Tibial nerve (tissue), 4 donors: ENCODE measurements around the gene CLEC17A. TPM values are rescaled to one million over a fixed set of nuclear protein-coding genes. Genes with fewer than 3 reads are reported as not detected.
A peak's percentile ranks its signal among the peaks of the same experiment; 100 is the strongest.
"Not testable (repeated sequence)": the region's sequence is repeated elsewhere in the genome, so short reads cannot be mapped to it uniquely, and the experiment has no call there.

Source experiments
- DNase-seq, 2 donors: peaks; one replicate each; pipeline ENCODE4 v3.0.0-alpha.2; 2019; ENCODE audit warnings: low spot score in 2 of 2
- H3K27ac ChIP-seq, 4 donors: fragments of 200-600 bp; sonication (generic) in 3 of 4; one replicate each; pipeline ENCODE4 v1.5.1; 2017 to 2019; ENCODE audit warnings: mild to moderate bottlenecking in 1 of 4
- H3K27me3 ChIP-seq, 2 donors: fragments of 200-600 bp; sonication (generic) in 1 of 2; one replicate each; pipeline versions ENCODE4 v1.5.1 to v1.6.0; 2017 to 2019
- H3K36me3 ChIP-seq, 3 donors: fragments of 200-600 bp; sonication (generic); one replicate each; pipeline ENCODE4 v1.5.1; 2018 to 2019
- H3K4me1 ChIP-seq, 4 donors: fragments of 200-600 bp; sonication (generic) in 3 of 4; one replicate each; pipeline ENCODE4 v1.5.1; 2017 to 2019
- H3K4me3 ChIP-seq, 4 donors: fragments of 200-600 bp; sonication (generic) in 3 of 4; one replicate each; pipeline ENCODE4 v1.5.1; 2017 to 2019; ENCODE audit warnings: mild to moderate bottlenecking in 1 of 4, moderate library complexity in 1 of 4
- H3K9me3 ChIP-seq, 4 donors: fragments of 200-600 bp; sonication (generic) in 3 of 4; one replicate each; pipeline ENCODE4 v1.5.1; 2017 to 2019
- EP300 ChIP-seq, 2 donors: sonication (generic); formaldehyde crosslinking; IDR thresholded peaks; one replicate each; pipeline ENCODE4 v1.6.1; 2017; ENCODE audit warnings: antibody characterized with exemption in 2 of 2, mild to moderate bottlenecking in 1 of 2
- POLR2A ChIP-seq, 2 donors: fragments of 450-650 bp; IDR thresholded peaks; one replicate each; pipeline ENCODE4 v1.6.1; 2017; ENCODE audit warnings: antibody characterized with exemption in 2 of 2, mild to moderate bottlenecking in 2 of 2, moderate library complexity in 2 of 2
- WGBS, 2 donors: methylation state at CpG; one replicate each; pipeline ENCODE4 v1.1.5; 2018; 5-methylcytosine and 5-hydroxymethylcytosine counted together
- total RNA-seq, 4 donors: library from RNA; depleted of rRNA; stranded (reverse); fragments of >200 nt; gene quantifications; one replicate each; pipeline ENCODE4 v1.1.0, GENCODE V29; 2016
- TF ChIP-seq, protein P1 (sequence below), 5 experiments: fragments of 200-600 bp in 3 of 5; fragments of 450-650 bp in 2 of 5; sonication (generic) in 3 of 5; IDR thresholded peaks; one replicate each; pipeline ENCODE4 v1.5.1; 2016 to 2019; ENCODE audit warnings: antibody characterized with exemption in 5 of 5, mild to moderate bottlenecking in 3 of 5, moderate library complexity in 2 of 5

The CLEC17A gene, protein sequence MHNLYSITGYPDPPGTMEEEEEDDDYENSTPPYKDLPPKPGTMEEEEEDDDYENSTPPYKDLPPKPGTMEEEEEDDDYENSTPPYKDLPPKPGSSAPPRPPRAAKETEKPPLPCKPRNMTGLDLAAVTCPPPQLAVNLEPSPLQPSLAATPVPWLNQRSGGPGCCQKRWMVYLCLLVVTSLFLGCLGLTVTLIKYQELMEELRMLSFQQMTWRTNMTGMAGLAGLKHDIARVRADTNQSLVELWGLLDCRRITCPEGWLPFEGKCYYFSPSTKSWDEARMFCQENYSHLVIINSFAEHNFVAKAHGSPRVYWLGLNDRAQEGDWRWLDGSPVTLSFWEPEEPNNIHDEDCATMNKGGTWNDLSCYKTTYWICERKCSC
- total RNA-seq, result under 1 TPM in 1 of 4 donors, not detected in 3; 0.60 TPM

DNA sequence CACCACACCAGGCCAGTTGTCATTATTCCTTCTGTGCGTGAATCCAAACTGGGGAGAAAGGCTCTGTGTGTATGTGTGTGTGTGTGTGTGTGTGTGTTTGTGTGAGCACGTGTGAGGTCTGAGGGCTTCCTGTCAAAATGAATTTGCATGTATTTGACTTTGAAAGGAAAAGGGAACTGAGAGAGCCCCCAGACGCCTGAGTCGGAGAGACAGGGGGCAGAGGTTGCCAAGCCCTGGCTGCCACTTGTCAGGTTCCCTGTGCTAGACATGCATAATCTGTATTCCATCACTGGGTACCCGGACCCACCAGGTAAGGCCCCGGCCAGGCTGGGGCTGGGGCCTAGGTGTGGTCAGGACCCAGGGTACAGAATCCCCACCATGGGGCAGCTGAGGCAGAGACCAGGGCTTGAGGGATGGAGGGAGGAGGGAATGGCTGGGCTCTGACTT, at the start of gene CLEC17A:
CLEC17A (plus strand) TSS at position 191 of the 447 bp plus-strand sequence; CDS start at position 268, 77 bp downstream.
- Histone ChIP-seq H3K4me3 (peak within 1 kb of the TSS in 1 of 4 donors; percentile 21), H3K4me1 (no peaks in the 10 kb centered on the region), H3K9me3 (no peaks in the 10 kb centered on the region), H3K27ac (no peak within 1 kb of the TSS), H3K36me3 (no peaks in the 10 kb centered on the region), H3K27me3 (no peaks in the 10 kb centered on the region)
- 38 to 45% methylated on average over 6 of the region's 6 CpGs for WGBS, 2 donors
- no peak for DNase-seq
- TF ChIP-seq POLR2A (IDR thresholded peaks at IDR 0.05), result no peak
- TF ChIP-seq, protein P1, sequence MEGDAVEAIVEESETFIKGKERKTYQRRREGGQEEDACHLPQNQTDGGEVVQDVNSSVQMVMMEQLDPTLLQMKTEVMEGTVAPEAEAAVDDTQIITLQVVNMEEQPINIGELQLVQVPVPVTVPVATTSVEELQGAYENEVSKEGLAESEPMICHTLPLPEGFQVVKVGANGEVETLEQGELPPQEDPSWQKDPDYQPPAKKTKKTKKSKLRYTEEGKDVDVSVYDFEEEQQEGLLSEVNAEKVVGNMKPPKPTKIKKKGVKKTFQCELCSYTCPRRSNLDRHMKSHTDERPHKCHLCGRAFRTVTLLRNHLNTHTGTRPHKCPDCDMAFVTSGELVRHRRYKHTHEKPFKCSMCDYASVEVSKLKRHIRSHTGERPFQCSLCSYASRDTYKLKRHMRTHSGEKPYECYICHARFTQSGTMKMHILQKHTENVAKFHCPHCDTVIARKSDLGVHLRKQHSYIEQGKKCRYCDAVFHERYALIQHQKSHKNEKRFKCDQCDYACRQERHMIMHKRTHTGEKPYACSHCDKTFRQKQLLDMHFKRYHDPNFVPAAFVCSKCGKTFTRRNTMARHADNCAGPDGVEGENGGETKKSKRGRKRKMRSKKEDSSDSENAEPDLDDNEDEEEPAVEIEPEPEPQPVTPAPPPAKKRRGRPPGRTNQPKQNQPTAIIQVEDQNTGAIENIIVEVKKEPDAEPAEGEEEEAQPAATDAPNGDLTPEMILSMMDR (IDR thresholded peaks at IDR 0.05), result no peak

DNA sequence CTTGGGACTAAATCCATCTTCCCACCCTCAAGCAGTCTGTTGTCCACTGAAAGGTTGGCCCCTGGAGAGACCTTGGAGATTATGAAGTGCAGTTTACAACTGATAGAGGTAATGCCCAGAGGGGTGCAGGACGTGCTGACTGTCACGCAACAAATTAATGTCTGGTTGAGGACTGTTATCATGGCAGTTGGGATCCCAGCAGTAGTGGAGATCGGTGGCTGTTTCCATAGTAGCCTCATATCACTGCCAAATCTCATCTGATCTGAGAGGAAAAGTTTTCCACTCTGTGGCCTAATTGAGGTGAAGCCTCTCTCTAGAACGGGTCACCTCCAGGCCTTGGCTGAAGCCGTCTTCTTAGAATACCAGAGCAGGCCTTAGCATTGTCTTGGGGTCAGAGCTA, 49.4 kb upstream of the CLEC17A start:
- Histone ChIP-seq H3K4me1 (peaks cover 0 to 58% (median 10%) of the 10 kb centered on the region in 4 donors), H3K27me3 (no peaks in the 10 kb centered on the region), H3K9me3 (no peaks in the 10 kb centered on the region), H3K27ac (no peak overlapping the region), H3K4me3 (no peak overlapping the region), H3K36me3 (no peaks in the 10 kb centered on the region)
- 68 to 76% methylated on average over 5 of the region's 5 CpGs for WGBS, 2 donors
- no peak for DNase-seq
- TF ChIP-seq POLR2A (IDR thresholded peaks at IDR 0.05) (no peak), EP300 (IDR thresholded peaks at IDR 0.05) (no peak)
- TF ChIP-seq, protein P1 (IDR thresholded peaks at IDR 0.05), result no peak

DNA sequence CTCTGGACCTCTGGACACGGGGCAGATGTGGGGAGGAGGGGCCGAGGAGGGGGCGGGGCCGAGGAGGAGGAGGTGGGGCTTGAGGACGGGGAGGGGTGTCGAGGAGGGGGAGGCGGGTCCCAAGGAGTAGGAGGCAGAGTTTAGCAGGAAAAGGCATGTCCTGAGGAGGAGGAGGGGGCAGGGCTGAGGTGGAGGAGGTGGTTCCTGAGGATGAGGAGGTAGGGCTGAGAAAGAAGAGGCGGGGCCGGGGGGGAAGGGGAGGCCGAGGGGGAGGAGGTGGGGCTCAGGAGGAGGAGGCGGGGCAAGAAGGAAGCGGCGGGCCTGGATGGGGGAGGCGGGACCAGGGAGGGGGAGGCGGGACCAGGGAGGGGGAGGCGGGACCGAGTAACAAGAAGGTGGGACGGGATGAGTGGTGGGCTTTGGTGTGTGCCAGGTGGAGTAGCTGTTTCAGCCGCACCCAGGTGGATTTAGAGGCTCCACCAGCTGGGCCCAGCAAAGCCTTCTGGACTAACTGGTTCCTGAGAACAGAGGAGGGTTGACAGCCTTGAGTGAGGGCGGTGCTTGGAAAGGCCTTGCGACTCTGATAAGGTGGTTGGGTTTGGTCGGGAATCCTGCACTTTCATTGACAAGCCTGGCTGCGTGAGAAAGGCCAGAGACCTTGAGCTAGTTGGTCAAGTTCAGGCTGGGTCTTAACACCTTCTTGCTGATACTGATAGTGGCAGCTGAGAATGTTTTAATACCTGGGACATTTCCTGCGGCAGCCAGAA, 45.8 kb upstream of the CLEC17A start:
- Histone ChIP-seq H3K36me3 (no peaks in the 10 kb centered on the region), H3K27me3 (no peaks in the 10 kb centered on the region), H3K4me1 (peaks cover 0 to 32% (median 0%) of the 10 kb centered on the region in 4 donors), H3K9me3 (no peaks in the 10 kb centered on the region), H3K4me3 (peak overlapping the region in 1 of 4 donors; percentile 21), H3K27ac (peak overlapping the region in 1 of 4 donors; percentile 41)
- DNase-seq, result no peak
- 29 to 32% methylated on average over 18 to 23 of the region's 24 CpGs for WGBS, 2 donors
- TF ChIP-seq, protein P1 (IDR thresholded peaks at IDR 0.05), result no peak
- TF ChIP-seq EP300 (IDR thresholded peaks at IDR 0.05) (no peak), POLR2A (IDR thresholded peaks at IDR 0.05) (no peak)

DNA sequence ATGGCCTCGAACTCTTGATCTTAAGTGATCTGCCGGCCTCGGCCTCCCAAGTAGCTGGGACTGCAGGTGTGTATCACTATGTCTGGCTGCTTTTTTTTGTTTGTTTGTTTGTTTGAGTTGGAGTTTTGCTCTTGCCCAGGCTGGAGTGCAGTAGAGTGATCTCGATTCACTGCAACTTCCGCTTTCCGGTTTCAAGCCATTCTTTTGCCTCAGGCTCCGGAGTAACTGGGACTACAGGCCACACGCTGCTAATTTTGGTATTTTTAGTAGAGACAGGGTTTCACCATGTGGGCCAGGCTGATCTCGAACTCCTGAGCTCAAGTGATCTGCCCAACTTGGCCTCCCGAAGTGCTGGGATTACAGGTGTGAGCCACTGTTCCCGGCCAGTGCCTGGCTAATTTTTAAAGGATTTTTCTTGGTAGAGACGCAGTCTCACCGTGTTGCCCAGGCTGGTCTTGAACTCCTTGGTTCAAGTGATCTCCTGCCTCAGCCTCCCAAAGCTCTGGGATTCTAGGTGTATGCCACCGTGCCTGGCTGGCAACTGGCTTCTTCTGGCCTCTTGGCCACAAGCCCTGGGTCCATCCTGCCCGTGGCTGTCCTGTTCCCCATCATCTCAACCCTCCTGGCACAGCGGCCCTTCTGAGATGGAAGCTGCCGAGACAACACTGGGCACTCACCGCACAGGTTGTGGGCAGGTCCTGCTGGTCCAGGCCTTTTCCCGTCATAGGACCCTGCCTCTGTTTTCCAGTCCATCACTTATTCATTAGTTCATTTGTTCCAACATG, 42.0 kb upstream of the CLEC17A start:
- Histone ChIP-seq H3K4me3 (no peak overlapping the region), H3K36me3 (no peaks in the 10 kb centered on the region), H3K4me1 (peaks cover 0 to 35% (median 8%) of the 10 kb centered on the region in 4 donors), H3K27ac (no peak overlapping the region), H3K9me3 (no peaks in the 10 kb centered on the region), H3K27me3 (no peaks in the 10 kb centered on the region)
- TF ChIP-seq, protein P1 (IDR thresholded peaks at IDR 0.05), result no peak
- TF ChIP-seq EP300 (IDR thresholded peaks at IDR 0.05), result no peak
- no peak for TF ChIP-seq POLR2A (IDR thresholded peaks at IDR 0.05)
- no peak for DNase-seq
- WGBS, 2 donors, result 82 to 85% methylated on average over 19 of the region's 19 CpGs

DNA sequence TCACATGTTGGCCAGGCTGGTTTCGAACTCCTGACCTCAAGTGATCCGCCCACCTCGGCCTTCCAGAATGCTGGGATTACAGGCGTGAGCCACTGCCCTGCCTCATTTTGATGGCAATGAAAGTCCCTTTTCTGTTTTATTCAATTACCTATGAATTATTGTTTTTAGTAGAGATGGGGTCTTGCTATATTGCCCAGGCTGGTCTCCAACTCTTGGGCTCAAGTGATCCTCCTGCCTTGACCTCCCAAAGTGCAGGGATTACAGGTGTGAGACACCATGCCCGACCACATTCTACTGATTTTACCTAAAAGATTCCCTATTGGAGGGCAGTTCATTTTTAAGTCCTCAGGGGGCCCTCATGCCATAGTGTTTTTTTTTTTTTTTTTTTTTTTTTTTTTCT, 40.9 kb upstream of the CLEC17A start:
- not testable (repeated sequence) for DNase-seq, H3K27me3 ChIP-seq, H3K4me3 ChIP-seq, H3K36me3 ChIP-seq, H3K27ac ChIP-seq, H3K9me3 ChIP-seq
- peaks cover 0 to 29% (median 8%) of the 10 kb centered on the region in 4 donors for H3K4me1 ChIP-seq
- WGBS, 2 donors, result 73 to 78% methylated on average over 5 of the region's 5 CpGs
